Fibroblast of skin of back (primary cell): ENCODE measurements around the gene MUC22.
A peak's percentile ranks its signal among the peaks of the same experiment; 100 is the strongest.
"Not testable (repeated sequence)": the region's sequence is repeated elsewhere in the genome, so short reads cannot be mapped to it uniquely, and the experiment has no call there.

Source experiments
- DNase-seq: peaks from one replicate; pipeline ENCODE4 v3.0.0-alpha.2; 2013

The MUC22 gene

GRCh38 chr6:31038559-31038958, 28.3 kb downstream of the MUC22 start:
- DNase-seq: no peak

DNA sequence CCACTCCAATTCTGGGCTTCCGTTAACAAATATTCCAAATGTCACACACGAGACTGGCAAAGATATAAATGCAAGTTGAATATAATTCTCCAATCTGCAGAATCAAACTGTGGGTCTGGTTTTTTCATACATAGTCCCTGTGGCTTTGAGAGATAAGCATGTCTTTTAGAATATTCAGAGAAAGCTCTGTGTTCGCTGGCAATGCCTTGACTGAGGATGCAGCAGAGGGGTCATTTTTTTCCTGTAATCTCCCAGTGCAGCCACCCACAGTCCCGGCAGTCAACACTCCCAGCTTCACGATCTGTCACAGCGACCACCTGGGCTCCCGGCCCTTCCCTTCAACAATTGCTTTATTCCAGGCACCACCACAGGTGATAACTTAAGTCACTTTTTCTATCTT, 30.5 kb downstream of the MUC22 start:
- no peak for DNase-seq

DNA sequence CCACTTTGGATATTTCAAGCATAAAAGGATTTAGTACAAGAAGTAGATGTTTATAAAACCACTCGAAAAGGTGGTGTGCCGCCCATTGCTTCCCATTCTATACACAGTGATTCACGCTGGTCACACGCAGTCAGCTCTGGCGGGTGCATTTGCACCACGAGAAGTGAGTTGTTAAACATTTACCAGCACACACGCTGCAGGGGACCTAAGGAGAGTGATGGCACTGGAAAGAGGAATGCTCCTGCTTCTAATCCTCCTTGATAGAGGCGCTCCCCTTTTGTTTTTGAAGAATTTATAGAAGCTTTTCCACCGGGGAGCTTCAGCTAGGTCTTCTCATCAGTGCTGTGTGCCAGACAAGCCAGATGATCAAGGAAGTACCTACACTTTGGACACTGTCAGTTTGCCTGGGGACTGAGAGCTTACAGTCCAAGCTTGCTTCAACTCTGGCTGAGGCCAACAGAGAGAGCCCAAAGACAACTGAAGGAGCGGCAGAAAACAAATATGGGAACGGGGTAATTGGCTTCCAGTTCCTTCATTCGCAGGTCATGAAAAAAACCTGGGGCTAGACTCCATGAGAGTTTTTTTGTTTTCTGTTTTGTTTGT, 31.2 kb downstream of the MUC22 start:
- no peak for DNase-seq

GRCh38 chr6:31042806-31043205, 32.5 kb downstream of the MUC22 start:
- peak; percentile 60 for DNase-seq

DNA sequence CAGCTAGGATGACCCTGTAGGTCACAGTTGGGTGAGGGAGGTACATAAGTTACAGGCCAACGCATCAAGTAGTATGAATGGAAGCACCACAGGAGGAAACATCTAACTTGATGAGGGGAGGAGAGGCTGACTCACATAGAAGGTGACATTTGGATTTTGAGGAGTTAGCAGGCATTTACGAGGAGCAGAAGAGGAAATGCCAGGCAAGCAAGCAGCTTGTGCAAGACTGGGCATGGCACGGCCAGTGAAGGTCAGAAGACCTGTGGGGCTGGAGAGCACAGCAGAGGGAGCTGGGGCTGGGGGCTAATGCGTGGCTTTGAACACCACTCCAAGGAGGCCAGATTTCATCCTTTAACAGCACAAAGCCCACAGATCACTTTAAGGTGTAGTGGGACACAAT, 37.8 kb downstream of the MUC22 start:
- DNase-seq: no peak

DNA sequence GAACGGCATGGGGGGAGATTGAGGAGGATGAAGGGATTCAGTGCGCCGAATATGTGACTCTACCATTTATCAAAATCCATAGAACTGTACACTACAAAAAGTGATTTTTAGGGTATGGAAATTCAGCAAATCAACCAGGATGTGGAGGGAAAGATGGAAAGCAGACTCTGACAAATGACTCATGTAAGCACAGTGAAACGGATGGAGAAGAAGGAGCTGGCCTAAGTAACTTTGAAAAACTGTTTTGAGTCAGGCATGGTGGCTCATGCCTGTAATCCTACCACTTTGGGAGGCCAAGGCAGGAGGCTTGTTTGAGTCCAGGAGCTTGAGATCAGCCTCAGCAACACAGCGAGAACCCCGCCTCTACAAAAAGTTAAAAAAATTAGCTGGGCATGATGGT, 39.2 kb downstream of the MUC22 start:
- DNase-seq: no peak

DNA sequence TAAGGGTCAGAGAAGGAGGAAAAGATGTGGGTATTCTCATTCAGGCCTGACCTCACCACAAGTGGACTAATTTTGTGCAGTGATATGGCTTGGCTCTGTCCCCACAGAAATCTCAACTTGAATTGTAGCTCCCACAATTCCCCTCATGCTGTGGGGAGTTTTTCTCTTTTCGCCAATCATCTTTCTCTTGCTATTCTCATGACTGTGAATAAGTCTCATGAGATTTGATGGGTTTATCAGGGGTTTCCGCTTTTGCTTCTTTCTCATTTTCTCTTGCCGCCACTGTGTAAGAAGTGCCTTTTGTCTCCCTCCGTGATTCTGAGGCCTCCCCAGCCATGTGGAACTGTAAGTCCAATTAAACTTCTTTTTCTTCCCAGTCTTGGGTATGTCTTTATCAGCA, 42.9 kb downstream of the MUC22 start:
- DNase-seq: not testable (repeated sequence)

DNA sequence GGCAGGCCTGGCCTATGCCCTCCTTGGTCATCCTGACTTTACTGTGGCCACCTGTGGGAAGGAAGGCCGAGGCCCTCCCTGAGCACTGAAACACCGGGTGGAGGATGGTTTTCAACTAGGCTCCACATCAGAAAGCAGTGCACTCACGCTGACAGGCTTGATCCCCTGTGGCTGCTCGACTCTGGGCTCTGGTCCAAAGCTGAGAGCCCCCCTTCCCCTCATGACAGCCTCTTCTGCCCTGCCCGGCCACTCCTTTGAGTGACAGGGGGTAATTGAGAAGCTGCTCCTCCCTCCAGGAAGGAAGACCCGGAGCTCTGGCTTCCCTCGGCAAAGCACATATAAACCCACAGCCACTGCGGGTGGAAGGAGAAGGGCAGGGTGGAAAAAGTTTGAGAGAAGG, 43.6 kb downstream of the MUC22 start:
- no peak for DNase-seq

DNA sequence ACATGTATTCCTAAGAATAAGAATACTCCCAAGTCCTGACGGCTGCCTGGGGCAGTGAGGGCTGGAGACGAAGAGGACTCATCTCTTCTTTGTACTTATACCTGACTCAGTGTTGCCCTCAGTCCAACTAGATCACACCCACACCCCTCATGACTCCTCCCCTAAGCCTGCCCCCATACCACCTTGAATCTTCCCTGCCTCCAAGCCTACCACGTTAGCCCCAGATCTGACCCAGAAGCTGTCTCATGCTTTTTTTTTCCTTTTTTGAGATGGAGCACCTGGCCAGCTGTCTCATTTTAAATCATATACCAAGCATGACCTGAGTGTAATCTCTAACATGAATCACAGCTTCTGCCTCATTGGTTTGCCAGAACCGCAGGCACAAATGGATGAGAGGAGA, 45.2 kb downstream of the MUC22 start:
- DNase-seq: no peak

DNA sequence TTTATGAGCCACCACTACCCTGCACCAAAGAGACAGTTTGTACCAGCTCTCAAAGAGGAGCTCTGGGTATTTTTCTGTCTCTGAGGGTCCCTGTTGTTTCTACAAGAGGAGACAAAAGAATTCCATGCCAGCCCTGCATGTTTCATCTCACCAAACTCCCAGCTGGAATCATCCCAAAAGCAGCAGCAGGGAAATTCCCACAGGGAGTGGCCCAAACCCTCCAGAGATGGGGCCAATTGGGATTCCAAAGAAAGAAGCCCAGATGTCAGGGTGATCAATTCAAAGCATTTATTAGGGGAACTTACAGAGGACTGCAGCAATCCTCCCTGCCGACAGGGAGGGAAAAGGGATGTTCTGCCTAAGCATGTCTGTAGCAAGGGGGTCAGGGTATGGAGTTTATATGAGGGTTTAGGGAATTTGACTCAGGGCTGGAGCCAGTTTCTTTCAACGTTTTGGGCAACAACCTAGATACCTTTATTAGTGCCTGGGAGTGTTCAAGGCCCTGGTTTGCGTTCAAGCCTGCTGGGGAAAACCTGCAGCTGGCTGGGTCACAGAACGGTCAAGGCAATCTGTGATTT, 47.2 kb downstream of the MUC22 start:
- DNase-seq: peak; percentile 75

GRCh38 chr6:31058128-31058894, 48.0 kb downstream of the MUC22 start:
- peak; percentile 94 for DNase-seq

DNA sequence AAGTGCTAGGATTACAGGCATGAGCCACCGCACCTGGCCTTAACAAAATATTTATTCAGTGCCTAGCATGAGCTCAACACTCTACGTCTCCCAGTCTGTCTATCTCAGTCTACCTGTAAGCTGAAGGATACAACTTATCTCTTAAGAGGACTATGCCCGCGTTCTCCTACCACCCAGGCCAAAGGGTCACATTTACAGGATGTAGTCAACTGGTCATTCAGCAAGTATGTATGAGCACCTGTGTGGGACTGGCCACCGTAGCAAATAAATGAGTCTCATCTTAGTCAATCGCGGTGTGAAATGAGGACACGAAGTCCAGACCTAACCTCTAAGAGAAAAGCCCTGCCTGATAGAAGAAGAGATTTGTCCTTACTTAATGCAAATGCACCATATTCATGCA, 49.9 kb downstream of the MUC22 start:
- no peak for DNase-seq

DNA sequence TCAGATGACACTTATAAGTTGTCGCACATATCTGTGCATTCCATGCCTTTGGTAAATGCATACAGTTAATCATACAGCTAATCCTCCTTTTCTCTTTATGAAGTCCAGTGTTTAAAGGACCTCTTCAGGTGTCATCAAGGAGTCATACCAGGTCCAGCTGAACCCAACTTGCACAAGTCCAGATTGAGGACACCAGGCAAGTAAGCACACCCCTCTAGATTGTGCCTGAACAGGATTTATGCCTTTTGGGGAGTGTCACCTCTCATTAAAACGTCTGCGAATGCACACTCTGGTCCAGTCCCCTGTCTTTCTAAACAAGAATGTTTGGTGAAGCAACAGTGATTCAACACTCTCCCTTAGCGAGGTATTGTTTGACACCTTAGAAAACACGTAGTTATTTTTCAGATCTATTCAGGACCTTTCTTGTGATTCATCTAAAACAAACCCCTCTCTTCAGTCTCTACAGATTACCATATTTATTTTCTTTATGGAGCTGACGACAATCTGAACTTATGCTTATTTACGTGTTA, 53.7 kb downstream of the MUC22 start:
- no peak for DNase-seq

- no peak for DNase-seq
Observed at GRCh38 chr6:31065556-31065955, 55.3 kb downstream of the MUC22 start.

- DNase-seq: not testable (repeated sequence)
Observed at GRCh38 chr6:31067028-31067427, 56.8 kb downstream of the MUC22 start.

GRCh38 chr6:31067891-31068668, 57.8 kb downstream of the MUC22 start:
- not testable (repeated sequence) for DNase-seq

GRCh38 chr6:31068669-31069340, 58.5 kb downstream of the MUC22 start:
- peak; percentile 81 for DNase-seq

DNA sequence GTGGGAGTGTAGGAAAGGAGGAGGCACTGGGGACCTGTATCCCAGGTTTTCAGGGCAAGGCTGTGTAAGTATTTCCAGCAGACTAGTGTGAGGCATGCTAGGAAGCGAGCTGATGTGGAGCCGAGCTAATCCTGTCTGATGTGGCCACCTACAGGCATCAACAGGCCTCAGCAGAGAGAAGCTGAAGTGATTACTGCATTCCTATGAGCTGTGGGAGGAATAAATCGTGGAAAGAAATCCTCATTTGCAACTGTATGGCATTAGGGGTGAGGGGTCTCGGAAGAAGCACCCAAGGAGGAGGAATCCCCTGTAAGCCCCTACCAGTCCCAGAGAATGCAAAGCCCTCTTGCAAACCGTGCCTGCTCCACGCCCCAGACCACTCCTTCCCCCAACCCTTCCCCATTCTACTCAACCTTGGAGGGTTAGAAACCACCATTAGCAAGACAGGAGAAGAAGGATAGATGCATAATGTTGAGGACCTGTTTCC, 60.5 kb downstream of the MUC22 start:
- peak; percentile 75 for DNase-seq

- no peak for DNase-seq
Observed at GRCh38 chr6:31074401-31074800, 64.1 kb downstream of the MUC22 start.

DNA sequence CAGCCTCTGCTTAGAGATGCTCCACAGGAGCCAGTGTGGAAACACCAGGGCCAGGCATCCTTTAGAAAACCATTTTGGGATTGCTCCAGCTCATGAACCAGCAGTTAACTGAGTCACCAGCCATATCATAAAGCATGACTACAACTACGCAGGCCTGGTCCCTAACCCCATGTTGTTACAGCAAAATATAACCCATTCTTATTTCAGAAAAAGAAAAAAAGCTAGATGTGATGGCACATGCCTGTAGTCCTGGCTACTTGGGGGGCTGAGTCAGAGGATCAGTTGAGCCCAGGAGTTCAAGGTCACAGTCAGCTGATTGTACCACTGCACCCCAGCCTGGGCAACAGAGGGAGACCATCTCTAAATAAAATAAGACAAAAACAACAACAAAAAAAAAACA, 65.3 kb downstream of the MUC22 start:
- peak; percentile 45 for DNase-seq

- DNase-seq: no peak
Observed at GRCh38 chr6:31076611-31077010, 66.3 kb downstream of the MUC22 start.

GRCh38 chr6:31079656-31080261, 69.5 kb downstream of the MUC22 start:
- peak; percentile 65 for DNase-seq
